ENCODE data around the gene POLE4. TPM values are rescaled to one million over a fixed set of nuclear protein-coding genes. Genes with fewer than 3 reads are reported as not detected.

POLE4 gene
- polyA plus RNA-seq, 3 donors: 35.0 to 345 (median 304) TPM

DNA sequence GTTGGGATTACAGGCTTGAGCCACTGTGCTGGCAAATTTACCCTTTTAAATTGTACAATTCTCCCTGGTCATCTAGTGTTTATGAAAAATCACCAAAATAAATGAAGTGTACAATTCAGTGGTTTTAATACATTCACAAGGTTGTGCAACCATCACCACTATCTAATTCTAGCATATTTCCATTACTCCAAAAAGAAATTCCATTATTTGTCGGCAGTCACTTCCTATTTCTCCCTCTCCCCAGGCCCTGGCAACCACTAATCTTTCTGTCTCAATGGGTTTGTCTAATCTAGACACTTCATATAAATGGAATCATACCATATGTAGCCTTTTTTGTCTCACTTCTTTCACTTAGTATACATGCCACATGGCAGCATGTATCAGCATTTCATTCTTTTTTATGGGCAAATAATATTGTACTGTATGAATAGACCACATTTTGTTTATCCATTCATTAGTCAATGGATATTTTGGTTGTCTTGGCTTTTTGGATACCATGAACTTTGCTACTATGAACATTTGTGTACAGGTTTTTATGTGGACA lies 12.6 kb upstream of the POLE4 start:
- Mint-ChIP-seq H3K9me3 (peaks cover 2 to 19% (median 7%) of the 10 kb centered on the region in 7 donors), H3K36me3 (peaks cover 0 to 34% of the 10 kb centered on the region in 2 donors), H3K27ac (no peak overlapping the region), H3K27me3 (ENCODE audit: low read depth in 3 of 3) (peaks cover 0 to 3% (median 2%) of the 10 kb centered on the region in 3 donors), H3K4me1 (peaks cover 17% of the 10 kb centered on the region), H3K4me3 (no peak overlapping the region)
- Histone ChIP-seq H2AFZ (ENCODE audit: insufficient read depth, low read depth, low read length, poor library complexity, severe bottlenecking) (no peak overlapping the region), H3K79me2 (ENCODE audit: insufficient read depth, low read length) (no peaks in the 10 kb centered on the region), H3K36me3 (replicated peaks in 1 of 2; ENCODE audit: control insufficient read depth in 1 of 2, insufficient read depth in 2 of 2, low read length in 2 of 2) (no peaks in the 10 kb centered on the region), H3K4me1 (ENCODE audit: control insufficient read depth in 1 of 2, insufficient read depth in 2 of 2, low read length in 2 of 2) (no peaks in the 10 kb centered on the region), H3K4me2 (replicated peaks; ENCODE audit: extremely low read depth, low read length, poor library complexity, severe bottlenecking) (no peak overlapping the region), H4K20me1 (ENCODE audit: insufficient read depth, low read length) (no peaks in the 10 kb centered on the region), H3K27me3 (ENCODE audit: control insufficient read depth in 2 of 2, insufficient read depth in 2 of 2, low read length in 2 of 2) (no peaks in the 10 kb centered on the region), H3K9ac (ENCODE audit: insufficient read depth, low read length, poor library complexity, severe bottlenecking) (no peak overlapping the region), H3K4me3 (replicated peaks in 1 of 3; ENCODE audit: low read depth in 2 of 3, low read length in 3 of 3) (no peak overlapping the region), H3K27ac (ENCODE audit: low read depth in 1 of 2, low read length in 2 of 2) (no peak overlapping the region), H3K9me3 (replicated peaks in 1 of 2; ENCODE audit: control insufficient read depth in 1 of 2, insufficient read depth in 1 of 2, low read length in 2 of 2) (no peaks in the 10 kb centered on the region)
- DNase-seq: no peak
- intact Hi-C loops (cut with micrococcal nuclease): no loop called here
- 90% methylated on average over 1 of the region's 1 CpG for WGBS (ENCODE audit: insufficient coverage)
- TF ChIP-seq CTCF (IDR thresholded peaks at IDR 0.05): no peak

DNA sequence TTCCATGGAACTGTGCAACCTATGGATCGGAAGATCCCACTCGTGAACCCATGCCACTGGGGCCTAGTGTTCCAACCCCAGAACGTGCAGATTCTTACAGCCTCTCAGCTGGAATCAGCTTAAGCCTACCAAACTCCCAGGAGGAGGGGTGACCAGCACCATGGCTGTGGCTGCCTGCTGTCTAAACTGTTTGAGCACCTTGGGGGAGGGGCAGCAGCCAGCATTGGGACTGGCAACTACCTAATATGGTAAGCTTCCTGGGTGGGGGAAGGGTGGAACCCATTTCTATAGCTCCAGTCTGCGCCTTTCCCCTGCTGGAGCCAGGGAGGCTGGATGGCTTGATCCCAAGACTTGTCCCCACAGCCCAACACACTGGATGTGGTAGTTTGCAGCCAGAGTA lies 10.7 kb upstream of the POLE4 start:
- no peaks in the 10 kb centered on the region for H4K20me1 ChIP-seq (ENCODE audit: insufficient read depth, low read length)
- H3K9ac ChIP-seq (ENCODE audit: insufficient read depth, low read length, poor library complexity, severe bottlenecking): no peak overlapping the region
- DNase-seq: no peak
- Mint-ChIP-seq H3K4me3 (no peak overlapping the region), H3K9me3 (peaks cover 5 to 19% (median 17%) of the 10 kb centered on the region in 7 donors), H3K4me1 (peaks cover 17% of the 10 kb centered on the region), H3K36me3 (peaks cover 0 to 47% of the 10 kb centered on the region in 2 donors), H3K27me3 (ENCODE audit: low read depth in 3 of 3) (peaks cover 0 to 2% (median 0%) of the 10 kb centered on the region in 3 donors), H3K27ac (no peak overlapping the region)
- no peak overlapping the region for H3K4me2 ChIP-seq (replicated peaks; ENCODE audit: extremely low read depth, low read length, poor library complexity, severe bottlenecking)
- H2AFZ ChIP-seq (ENCODE audit: insufficient read depth, low read depth, low read length, poor library complexity, severe bottlenecking): no peak overlapping the region
- no peak overlapping the region for H3K27ac ChIP-seq (ENCODE audit: low read depth in 1 of 2, low read length in 2 of 2)
- no peaks in the 10 kb centered on the region for H3K36me3 ChIP-seq (replicated peaks in 1 of 2; ENCODE audit: control insufficient read depth in 1 of 2, insufficient read depth in 2 of 2, low read length in 2 of 2)
- TF ChIP-seq CTCF (IDR thresholded peaks at IDR 0.05): no peak
- WGBS (ENCODE audit: insufficient coverage): 96% methylated on average over 3 of the region's 4 CpGs
- no peaks in the 10 kb centered on the region for H3K4me1 ChIP-seq (ENCODE audit: control insufficient read depth in 1 of 2, insufficient read depth in 2 of 2, low read length in 2 of 2)
- H3K27me3 ChIP-seq (ENCODE audit: control insufficient read depth in 2 of 2, insufficient read depth in 2 of 2, low read length in 2 of 2): no peaks in the 10 kb centered on the region
- peaks cover 2 to 5% of the 10 kb centered on the region in 2 donors for H3K9me3 ChIP-seq (replicated peaks in 1 of 2; ENCODE audit: control insufficient read depth in 1 of 2, insufficient read depth in 1 of 2, low read length in 2 of 2)
- intact Hi-C loops (cut with micrococcal nuclease): no loop called here
- no peak overlapping the region for H3K4me3 ChIP-seq (replicated peaks in 1 of 3; ENCODE audit: low read depth in 2 of 3, low read length in 3 of 3)
- no peaks in the 10 kb centered on the region for H3K79me2 ChIP-seq (ENCODE audit: insufficient read depth, low read length)
